Tibial artery (tissue), 4 donors: ENCODE measurements around the gene SMIM3.
A peak's percentile ranks its signal among the peaks of the same experiment; 100 is the strongest.

ENCODE experiments used
- DNase-seq, 2 donors: peaks; one replicate each; pipeline ENCODE4 v3.0.0-alpha.2; 2019
- H3K27ac ChIP-seq, 2 donors: fragments of 200-600 bp; sonication (generic) in 1 of 2; 1 replicate in 1 of 2; 2 replicates in 1 of 2; pipeline ENCODE4 v1.5.1; 2018 to 2019; ENCODE audit warnings: mild to moderate bottlenecking in 1 of 2
- H3K27me3 ChIP-seq, 2 donors: fragments of 200-600 bp; sonication (generic) in 1 of 2; one replicate each; pipeline versions ENCODE4 v1.5.1 to v1.6.0; 2016 to 2019
- H3K36me3 ChIP-seq, 3 donors: fragments of 200-600 bp; sonication (generic) in 2 of 3; one replicate each; pipeline ENCODE4 v1.5.1; 2016 to 2019; ENCODE audit warnings: mild to moderate bottlenecking in 2 of 3
- H3K4me1 ChIP-seq, 4 donors: fragments of 200-600 bp; sonication (generic) in 2 of 4; 1 replicate in 3 of 4; 2 replicates in 1 of 4; pipeline ENCODE4 v1.5.1; 2016 to 2019
- H3K4me3 ChIP-seq, 2 donors: fragments of 200-600 bp; sonication (generic) in 1 of 2; 1 replicate in 1 of 2; 2 replicates in 1 of 2; pipeline ENCODE4 v1.5.1; 2018 to 2019; ENCODE audit warnings: mild to moderate bottlenecking in 2 of 2
- H3K9me3 ChIP-seq, 3 donors: fragments of 200-600 bp; sonication (generic) in 1 of 3; one replicate each; pipeline ENCODE4 v1.5.1; 2016 to 2019
- CTCF ChIP-seq, 2 experiments: fragments of 200-600 bp in 1 of 2; fragments of 450-650 bp in 1 of 2; IDR thresholded peaks; one replicate each; pipeline ENCODE4 v1.5.1; 2017 to 2019; ENCODE audit warnings: antibody characterized with exemption in 2 of 2, mild to moderate bottlenecking in 1 of 2, moderate library complexity in 1 of 2
- intact Hi-C: fragments of 100-400 bp; cut with DNase I; formaldehyde crosslinking; loops from one replicate; pipeline ENCODE4 v1.15.0; 2023; ENCODE audit warnings: low total_unique reads

SMIM3 gene

GRCh38 chr5:150753863-150754262 is 24.7 kb upstream of the SMIM3 start:
- Histone ChIP-seq H3K4me1 (peaks cover 0 to 38% (median 25%) of the 10 kb centered on the region in 4 donors), H3K27ac (no peak overlapping the region), H3K4me3 (no peak overlapping the region), H3K36me3 (peaks cover 48 to 57% (median 51%) of the 10 kb centered on the region in 3 donors), H3K27me3 (peaks cover 0 to 2% of the 10 kb centered on the region in 2 donors), H3K9me3 (no peaks in the 10 kb centered on the region)
- DNase-seq = no peak
- TF ChIP-seq CTCF (IDR thresholded peaks at IDR 0.05) = no peak
- intact Hi-C loops = no loop called here

- Histone ChIP-seq H3K36me3 (peaks cover 31 to 40% (median 39%) of the 10 kb centered on the region in 3 donors), H3K9me3 (no peaks in the 10 kb centered on the region), H3K27ac (peak overlapping the region in 1 of 2 donors; percentile 91), H3K27me3 (peaks cover 0 to 2% of the 10 kb centered on the region in 2 donors), H3K4me3 (peak overlapping the region; percentile 62), H3K4me1 (peaks cover 0 to 29% (median 17%) of the 10 kb centered on the region in 4 donors)
- TF ChIP-seq CTCF (IDR thresholded peaks at IDR 0.05) = no peak
- intact Hi-C loops = no loop called here
- no peak for DNase-seq
These were observed 21.4 kb upstream of the SMIM3 start for GRCh38 chr5:150757087-150757649.

GRCh38 chr5:150758203-150758530 is 20.4 kb upstream of the SMIM3 start:
- H3K4me3 ChIP-seq = peak overlapping the region; percentile 62
- no peak for DNase-seq
- peak overlapping the region; percentile 86 to 91 for H3K27ac ChIP-seq
- no peaks in the 10 kb centered on the region for H3K9me3 ChIP-seq
- H3K27me3 ChIP-seq = peaks cover 0 to 2% of the 10 kb centered on the region in 2 donors
- intact Hi-C loops = loop anchor here (1.0 kb wide), 1 partner anchor 22 kb away; no protein-coding TSS in a partner anchor
- no peak for TF ChIP-seq CTCF (IDR thresholded peaks at IDR 0.05)
- H3K4me1 ChIP-seq = peaks cover 0 to 29% (median 17%) of the 10 kb centered on the region in 4 donors
- H3K36me3 ChIP-seq = peaks cover 22 to 31% (median 30%) of the 10 kb centered on the region in 3 donors

DNA sequence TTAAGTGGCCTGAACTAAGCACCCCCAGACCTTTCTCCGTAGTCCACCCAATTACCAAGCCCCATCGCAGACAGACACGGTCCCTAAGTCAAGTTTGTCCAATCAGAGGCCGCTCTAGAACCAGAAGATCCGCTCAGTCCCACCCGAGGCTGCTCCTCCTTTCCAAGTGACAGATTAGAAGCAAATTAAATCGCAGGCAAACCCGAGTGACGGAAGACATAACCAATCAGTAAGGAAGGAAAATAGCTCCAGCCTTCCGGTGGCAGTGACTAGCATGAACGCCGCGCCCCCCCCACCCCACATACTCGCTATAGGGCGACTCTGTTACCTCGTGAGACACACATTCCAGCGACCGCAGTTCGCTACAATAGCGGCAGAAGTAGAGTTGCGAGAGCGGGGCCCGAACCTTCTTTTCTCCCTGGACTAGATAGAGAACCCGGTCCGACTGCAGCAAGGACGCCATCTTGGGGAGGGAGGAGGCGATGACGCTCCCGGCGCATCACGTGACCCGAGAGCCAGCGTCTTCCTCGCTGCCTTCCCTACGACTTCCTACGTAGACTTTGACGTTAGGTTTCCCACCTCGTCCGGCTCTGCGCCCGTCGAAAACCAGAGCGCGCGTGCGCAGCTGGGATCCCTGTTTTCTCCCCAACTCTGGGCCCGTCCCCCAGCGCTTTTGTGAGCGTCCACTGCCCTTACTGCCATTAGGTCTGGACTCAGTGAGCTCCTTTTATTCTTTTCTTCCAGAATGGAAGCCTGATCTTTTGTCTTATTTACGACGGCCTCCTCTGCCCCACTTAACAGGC is 19.8 kb upstream of the SMIM3 start, which contains the start of gene DCTN4:
DCTN4 (minus strand) TSS at position 487 of the 803 bp plus-strand sequence; CDS start at position 463, 24 bp downstream.
- Histone ChIP-seq H3K9me3 (no peaks in the 10 kb centered on the region), H3K4me3 (peak within 1 kb of the TSS; percentile 62), H3K27me3 (peaks cover 0 to 2% of the 10 kb centered on the region in 2 donors), H3K27ac (peak within 1 kb of the TSS; percentile 86 to 91), H3K36me3 (peaks cover 16 to 25% (median 24%) of the 10 kb centered on the region in 3 donors), H3K4me1 (peaks cover 0 to 29% (median 15%) of the 10 kb centered on the region in 4 donors)
- TF ChIP-seq CTCF (IDR thresholded peaks at IDR 0.05) = peak in 1 of 2 experiments; percentile 16
- intact Hi-C loops = loop anchor here (1.0 kb wide), 1 partner anchor 22 kb away; no protein-coding TSS in a partner anchor
- DNase-seq = peak; percentile 96 to 98

- no peak for DNase-seq
- Histone ChIP-seq H3K4me3 (peak overlapping the region; percentile 62), H3K27ac (peak overlapping the region; percentile 86 to 91), H3K27me3 (peaks cover 0 to 2% of the 10 kb centered on the region in 2 donors), H3K9me3 (no peaks in the 10 kb centered on the region), H3K36me3 (peaks cover 11 to 20% (median 19%) of the 10 kb centered on the region in 3 donors), H3K4me1 (peaks cover 0 to 23% (median 12%) of the 10 kb centered on the region in 4 donors)
- intact Hi-C loops = no loop called here
- no peak for TF ChIP-seq CTCF (IDR thresholded peaks at IDR 0.05)
These were observed 19.3 kb upstream of the SMIM3 start for GRCh38 chr5:150759334-150759583.
